Sigmoid colon (tissue), 7 donors: ENCODE results near the gene CSNK1A1. TPM values are rescaled to one million over a fixed set of nuclear protein-coding genes. Genes with fewer than 3 reads are reported as not detected.

Experiments
- DNase-seq: peaks from one replicate; pipeline ENCODE4 v3.0.0-alpha.2; 2019
- H3K27ac ChIP-seq, 4 donors: fragments of 200-600 bp; sonication (generic); one replicate each; pipeline ENCODE4 v1.5.1; 2016 to 2019; ENCODE audit warnings: mild to moderate bottlenecking in 1 of 4
- H3K27me3 ChIP-seq, 3 donors: fragments of 200-600 bp; sonication (generic); one replicate each; pipeline ENCODE4 v1.5.1; 2019; ENCODE audit warnings: mild to moderate bottlenecking in 1 of 3
- H3K36me3 ChIP-seq, 4 donors: fragments of 200-600 bp; sonication (generic); one replicate each; pipeline ENCODE4 v1.5.1; 2016 to 2019
- H3K4me1 ChIP-seq, 4 donors: fragments of 200-600 bp; sonication (generic); one replicate each; pipeline ENCODE4 v1.5.1; 2017 to 2019
- H3K4me3 ChIP-seq, 4 donors: fragments of 200-600 bp; sonication (generic); one replicate each; pipeline ENCODE4 v1.5.1; 2017 to 2019; ENCODE audit warnings: mild to moderate bottlenecking in 2 of 4, moderate library complexity in 1 of 4
- H3K9me3 ChIP-seq, 4 donors: fragments of 200-600 bp in 3 of 4; sonication (generic) in 3 of 4; one replicate each; pipeline versions ENCODE4 v1.5.1 to v1.6.1; 2013 to 2019
- EP300 ChIP-seq, 4 donors: sonication (generic); formaldehyde crosslinking; IDR thresholded peaks; one replicate each; pipeline ENCODE4 v1.6.1; 2017; ENCODE audit warnings: antibody characterized with exemption in 4 of 4
- POLR2A ChIP-seq, 2 donors: fragments of 450-650 bp; IDR thresholded peaks; one replicate each; pipeline ENCODE4 v1.6.1; 2016; ENCODE audit warnings: antibody characterized with exemption in 2 of 2, mild to moderate bottlenecking in 2 of 2, moderate library complexity in 2 of 2
- POLR2AphosphoS5 ChIP-seq, 4 donors: sonication (generic); formaldehyde crosslinking; IDR thresholded peaks; one replicate each; pipeline ENCODE4 v1.6.1; 2017; ENCODE audit warnings: antibody characterized with exemption in 4 of 4
- WGBS, 2 donors: extraction: QIAGEN DNeasy Blood & Tissue Kit; methylation state at CpG; one replicate each; pipeline ENCODE4 v1.1.7; 2013; 5-methylcytosine and 5-hydroxymethylcytosine counted together
- intact Hi-C: fragments of 100-400 bp; cut with DNase I; formaldehyde crosslinking; loops from one replicate; pipeline ENCODE4 v1.15.1; 2023
- polyA plus RNA-seq, 3 donors: library from polyadenylated mRNA; stranded (reverse); fragments of 200-250 nt; gene quantifications; one replicate each; pipeline ENCODE4 v1.2.3, GENCODE V29; 2013
- total RNA-seq, 4 donors: library from RNA; depleted of rRNA; stranded (reverse); fragments of >200 nt; gene quantifications; one replicate each; pipeline ENCODE4 v1.1.0, GENCODE V29; 2016
- TF ChIP-seq, protein P1 (sequence below), 4 experiments: fragments of 450-650 bp in 3 of 4; fragments of 200-600 bp in 1 of 4; IDR thresholded peaks; one replicate each; pipeline ENCODE4 v1.5.1; 2016 to 2019; ENCODE audit warnings: antibody characterized with exemption in 4 of 4, mild to moderate bottlenecking in 3 of 4, moderate library complexity in 2 of 4
- donor health status: healthy with polysubstance abuse.
- donor health status: Bipolar disorder and iron deficiency.
- donor health status: healthy.

CSNK1A1 gene
- total and polyA plus RNA-seq, 7 donors: 85.3 to 298 (median 214) TPM

DNA sequence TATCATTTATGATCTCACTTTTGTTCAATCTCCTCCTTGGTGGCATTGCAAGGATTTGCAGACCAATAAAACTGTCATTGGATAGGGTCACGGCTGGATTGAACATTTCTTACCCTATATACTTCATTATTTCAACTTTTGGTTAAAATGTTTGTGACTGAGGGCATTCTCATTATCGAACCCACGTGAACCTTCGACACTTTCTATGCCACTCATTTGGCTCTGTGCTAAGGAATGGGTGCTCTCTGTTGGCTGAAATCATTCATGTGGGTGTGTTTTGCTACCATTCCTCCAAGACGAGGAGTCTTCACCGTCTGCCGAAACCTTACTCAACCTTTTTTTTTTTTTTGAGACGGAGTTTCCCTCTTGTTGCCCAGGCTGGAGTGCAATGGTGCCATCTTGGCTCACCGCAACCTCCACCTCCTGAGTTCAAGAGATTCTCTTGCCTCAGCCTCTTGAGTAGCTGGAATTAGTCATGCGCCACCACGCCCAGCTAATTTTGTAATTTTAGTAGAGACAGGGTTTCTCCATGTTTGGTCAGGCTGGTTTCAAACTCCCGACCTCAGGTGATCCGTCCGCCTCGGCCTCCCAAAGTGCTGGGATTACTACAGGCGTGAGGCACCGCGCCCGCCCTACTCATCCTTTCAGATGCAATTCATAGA, 62.5 kb downstream of the CSNK1A1 start:
- Histone ChIP-seq H3K27me3 (no peaks in the 10 kb centered on the region), H3K4me1 (peaks cover 0 to 90% (median 73%) of the 10 kb centered on the region in 4 donors), H3K27ac (peak overlapping the region; percentile 86 to 92 (median 90)), H3K4me3 (no peak overlapping the region), H3K9me3 (no peaks in the 10 kb centered on the region), H3K36me3 (no peaks in the 10 kb centered on the region)
- no peak for DNase-seq
- peak in 1 of 4 donors; percentile 37 for TF ChIP-seq POLR2AphosphoS5 (IDR thresholded peaks at IDR 0.05)
- TF ChIP-seq, protein P1, sequence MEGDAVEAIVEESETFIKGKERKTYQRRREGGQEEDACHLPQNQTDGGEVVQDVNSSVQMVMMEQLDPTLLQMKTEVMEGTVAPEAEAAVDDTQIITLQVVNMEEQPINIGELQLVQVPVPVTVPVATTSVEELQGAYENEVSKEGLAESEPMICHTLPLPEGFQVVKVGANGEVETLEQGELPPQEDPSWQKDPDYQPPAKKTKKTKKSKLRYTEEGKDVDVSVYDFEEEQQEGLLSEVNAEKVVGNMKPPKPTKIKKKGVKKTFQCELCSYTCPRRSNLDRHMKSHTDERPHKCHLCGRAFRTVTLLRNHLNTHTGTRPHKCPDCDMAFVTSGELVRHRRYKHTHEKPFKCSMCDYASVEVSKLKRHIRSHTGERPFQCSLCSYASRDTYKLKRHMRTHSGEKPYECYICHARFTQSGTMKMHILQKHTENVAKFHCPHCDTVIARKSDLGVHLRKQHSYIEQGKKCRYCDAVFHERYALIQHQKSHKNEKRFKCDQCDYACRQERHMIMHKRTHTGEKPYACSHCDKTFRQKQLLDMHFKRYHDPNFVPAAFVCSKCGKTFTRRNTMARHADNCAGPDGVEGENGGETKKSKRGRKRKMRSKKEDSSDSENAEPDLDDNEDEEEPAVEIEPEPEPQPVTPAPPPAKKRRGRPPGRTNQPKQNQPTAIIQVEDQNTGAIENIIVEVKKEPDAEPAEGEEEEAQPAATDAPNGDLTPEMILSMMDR (IDR thresholded peaks at IDR 0.05): no peak
- intact Hi-C loops: loop anchor here (5.0 kb wide), 1 partner anchor 59 kb away; no protein-coding TSS in a partner anchor
- WGBS, 2 donors: 58 to 81% methylated on average over 19 of the region's 19 CpGs

DNA sequence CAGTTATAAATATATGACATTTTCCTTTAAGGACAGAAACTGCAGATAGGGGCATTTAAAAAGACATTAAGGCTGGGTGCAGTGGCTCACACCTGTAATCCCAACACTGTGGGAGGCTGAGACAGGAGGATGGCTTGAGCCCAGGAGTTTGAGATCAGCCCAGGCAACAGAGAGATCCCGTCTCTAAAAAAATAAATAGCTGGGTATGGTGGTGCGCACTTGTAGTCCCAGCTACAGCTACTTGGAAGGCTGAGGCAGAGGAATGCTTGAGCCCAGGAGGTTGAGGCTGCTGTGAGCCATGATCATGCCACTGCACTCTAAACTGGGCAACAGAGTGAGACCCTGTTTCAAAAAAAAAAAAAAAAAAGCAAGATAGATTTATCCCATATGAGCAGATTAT, 63.6 kb downstream of the CSNK1A1 start:
- TF ChIP-seq POLR2A (IDR thresholded peaks at IDR 0.05): no peak
- TF ChIP-seq, protein P1 (IDR thresholded peaks at IDR 0.05): no peak
- TF ChIP-seq POLR2AphosphoS5 (IDR thresholded peaks at IDR 0.05): no peak
- TF ChIP-seq EP300 (IDR thresholded peaks at IDR 0.05): no peak
- no peaks in the 10 kb centered on the region for H3K9me3 ChIP-seq
- H3K27me3 ChIP-seq: no peaks in the 10 kb centered on the region
- 87 to 92% methylated on average over 2 of the region's 2 CpGs for WGBS, 2 donors
- intact Hi-C loops: loop anchor here (5.0 kb wide), 1 partner anchor 60 kb away; no protein-coding TSS in a partner anchor
- H3K27ac ChIP-seq: peak overlapping the region; percentile 86 to 92 (median 90)
- no peaks in the 10 kb centered on the region for H3K36me3 ChIP-seq
- peaks cover 0 to 96% (median 80%) of the 10 kb centered on the region in 4 donors for H3K4me1 ChIP-seq
- no peak overlapping the region for H3K4me3 ChIP-seq
- no peak for DNase-seq

DNA sequence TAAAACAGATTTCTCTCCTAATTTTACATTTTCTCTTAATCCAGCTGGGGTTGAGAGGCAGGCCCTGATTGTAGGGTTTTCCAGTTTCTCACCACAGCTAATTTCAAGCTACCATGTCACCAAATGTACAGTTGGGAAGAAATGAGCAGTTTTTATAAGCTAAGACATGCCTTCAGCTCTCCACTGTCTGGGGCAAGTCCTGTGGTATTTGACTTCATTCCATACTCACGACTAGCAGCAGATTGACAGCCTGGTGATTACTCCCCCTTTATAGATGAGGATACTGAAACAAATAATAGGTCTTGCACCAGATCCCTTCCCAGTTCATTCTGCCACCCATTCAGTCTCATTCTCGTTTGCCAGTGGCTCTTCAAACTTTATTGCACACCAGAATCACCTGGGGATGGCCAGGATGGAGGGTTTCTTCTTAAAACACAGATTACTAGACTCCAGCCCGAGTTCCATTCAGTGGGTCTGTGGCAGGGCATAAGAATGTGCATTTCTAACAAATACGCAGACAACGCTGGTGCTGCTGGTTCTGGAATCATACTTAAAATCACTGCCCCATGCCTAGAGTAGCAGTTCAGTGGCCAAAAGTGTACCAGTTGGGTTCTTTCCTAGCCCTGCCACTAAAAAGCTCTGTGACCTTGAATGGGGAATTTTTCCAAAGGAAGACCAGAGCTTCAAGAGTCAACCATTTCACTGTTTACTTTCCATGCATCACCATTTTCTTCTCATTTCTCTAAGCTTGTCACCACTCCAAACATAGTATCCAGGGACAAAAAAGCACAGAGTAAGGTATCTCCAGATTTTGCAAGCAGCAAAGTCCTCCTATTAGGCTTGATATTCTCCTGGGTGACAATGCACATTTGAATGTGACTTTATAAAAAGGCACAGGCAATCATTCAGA, 64.3 kb downstream of the CSNK1A1 start:
- Histone ChIP-seq H3K9me3 (no peaks in the 10 kb centered on the region), H3K27ac (peak overlapping the region; percentile 86 to 92 (median 90)), H3K27me3 (no peaks in the 10 kb centered on the region), H3K36me3 (no peaks in the 10 kb centered on the region), H3K4me1 (peaks cover 0 to 96% (median 87%) of the 10 kb centered on the region in 4 donors), H3K4me3 (no peak overlapping the region)
- TF ChIP-seq EP300 (IDR thresholded peaks at IDR 0.05) (no peak), POLR2A (IDR thresholded peaks at IDR 0.05) (no peak), POLR2AphosphoS5 (IDR thresholded peaks at IDR 0.05) (no peak)
- TF ChIP-seq, protein P1 (IDR thresholded peaks at IDR 0.05): no peak
- intact Hi-C loops: loop anchor here (1.0 to 5.0 kb wide), 2 partner anchors 41 to 60 kb away; no protein-coding TSS in a partner anchor
- DNase-seq: no peak
- 66 to 77% methylated on average over 5 of the region's 5 CpGs for WGBS, 2 donors

DNA sequence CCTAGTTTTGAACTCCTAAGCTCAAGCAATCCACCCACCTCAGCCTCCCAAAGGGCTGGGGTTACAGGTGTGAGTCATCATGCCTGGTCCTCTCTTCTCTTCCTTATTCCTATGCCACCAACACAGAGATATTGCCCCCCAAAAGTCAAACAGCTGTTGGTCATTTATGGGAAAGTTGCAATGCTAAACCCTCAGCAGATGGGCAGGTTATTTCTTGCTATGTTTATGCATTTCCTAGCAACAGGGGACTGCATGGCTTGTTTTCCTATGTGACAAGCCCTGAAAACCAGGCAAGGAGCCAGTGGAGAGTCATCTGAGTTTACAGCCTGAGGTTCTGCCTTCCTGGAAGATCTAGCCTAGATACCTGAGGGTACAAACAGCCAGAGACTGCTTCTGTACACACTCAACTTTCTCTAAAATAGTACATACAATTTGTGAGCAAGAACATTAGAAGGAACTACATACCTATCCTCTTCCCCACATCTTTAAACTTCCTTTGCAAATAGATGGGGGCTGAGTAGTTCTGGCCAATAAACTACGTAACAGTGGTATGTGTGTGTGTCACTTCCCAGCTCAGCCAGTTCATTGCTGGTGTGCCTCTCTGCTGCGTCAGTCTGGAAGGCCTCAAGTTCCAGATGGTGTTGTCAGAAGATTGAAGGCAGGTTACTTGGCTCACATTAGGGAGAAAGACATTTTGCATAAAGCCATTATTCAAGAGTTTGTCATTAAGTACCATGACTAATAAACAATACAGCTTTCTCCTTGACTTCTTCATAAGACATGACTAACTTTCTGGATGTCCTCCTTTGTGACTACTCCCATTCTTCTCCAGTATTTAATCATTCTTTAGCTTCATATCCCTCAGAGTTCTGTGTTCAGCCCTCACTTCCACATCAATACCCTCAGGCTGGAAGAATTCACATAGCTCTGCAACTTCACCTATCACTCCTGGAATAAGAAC, 65.3 kb downstream of the CSNK1A1 start:
- peak overlapping the region; percentile 86 to 92 (median 90) for H3K27ac ChIP-seq
- WGBS, 2 donors: 6 to 42% methylated on average over 2 of the region's 2 CpGs
- no peak overlapping the region for H3K4me3 ChIP-seq
- no peaks in the 10 kb centered on the region for H3K9me3 ChIP-seq
- H3K27me3 ChIP-seq: no peaks in the 10 kb centered on the region
- DNase-seq: peak; percentile 96
- H3K36me3 ChIP-seq: no peaks in the 10 kb centered on the region
- intact Hi-C loops: loop anchor here (1.0 to 5.0 kb wide), 2 partner anchors 40 to 61 kb away; no protein-coding TSS in a partner anchor
- TF ChIP-seq POLR2AphosphoS5 (IDR thresholded peaks at IDR 0.05) (peak; percentile 90 to 99 (median 98)), EP300 (IDR thresholded peaks at IDR 0.05) (peak; percentile 49 to 98 (median 97)), POLR2A (IDR thresholded peaks at IDR 0.05) (no peak)
- TF ChIP-seq, protein P1 (IDR thresholded peaks at IDR 0.05): no peak
- peaks cover 0 to 96% (median 93%) of the 10 kb centered on the region in 4 donors for H3K4me1 ChIP-seq
